Activated naive CD8-positive, alpha-beta T cell (primary cell): ENCODE measurements around the gene MACF1.
"Not testable (repeated sequence)": the region's sequence is repeated elsewhere in the genome, so short reads cannot be mapped to it uniquely, and the experiment has no call there.

Experiments
- H3K27ac Mint-ChIP-seq: one replicate; pipeline ENCODE4 v1.8.0; 2021; ENCODE audit warnings: mixed read lengths
- H3K27me3 Mint-ChIP-seq: one replicate; pipeline ENCODE4 v1.8.0; 2021; ENCODE audit warnings: mixed read lengths
- H3K36me3 Mint-ChIP-seq: one replicate; pipeline ENCODE4 v1.8.0; 2021; ENCODE audit warnings: mixed read lengths
- H3K4me1 Mint-ChIP-seq: one replicate; pipeline ENCODE4 v1.8.0; 2021; ENCODE audit warnings: low read depth, mixed read lengths
- H3K4me3 Mint-ChIP-seq: one replicate; pipeline ENCODE4 v1.8.0; 2021; ENCODE audit warnings: mild to moderate bottlenecking, mixed read lengths
- H3K9me3 Mint-ChIP-seq: one replicate; pipeline ENCODE4 v1.8.0; 2021; ENCODE audit warnings: low read depth, mixed read lengths

MACF1 gene

DNA sequence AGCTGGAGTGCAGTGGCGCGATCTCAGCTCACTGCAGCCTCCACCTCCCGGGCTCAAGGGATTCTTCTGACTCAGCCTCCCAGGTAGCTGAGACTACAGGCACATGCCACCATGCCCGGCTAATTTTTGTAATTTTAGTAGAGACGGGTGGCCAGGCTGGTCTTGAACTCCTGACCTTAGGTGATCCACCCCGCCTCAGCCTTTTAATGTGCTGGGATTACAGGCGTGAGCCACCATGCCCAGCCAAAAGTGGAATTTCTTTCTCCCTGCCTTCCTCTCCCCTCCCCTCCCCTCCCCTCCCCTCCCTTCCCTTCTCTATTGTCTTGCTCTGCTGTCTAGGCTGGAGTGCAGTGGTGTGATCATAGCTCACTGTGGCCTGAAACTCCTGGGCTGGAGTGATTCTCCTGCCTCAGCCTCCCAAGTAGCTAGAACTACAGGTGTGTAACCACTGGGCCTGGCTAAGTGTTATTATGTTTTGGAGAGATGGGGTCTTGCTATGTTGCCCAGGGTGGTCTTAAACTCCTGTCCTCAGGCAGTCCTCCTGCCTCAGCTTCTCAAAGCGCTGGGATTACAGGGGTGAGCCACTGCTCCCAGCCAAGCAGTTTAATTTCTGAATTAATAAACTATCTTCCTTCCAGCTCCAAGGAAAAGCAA, 10.0 kb upstream of the MACF1 start:
- no peaks in the 10 kb centered on the region for H3K36me3 Mint-ChIP-seq
- peak overlapping the region; percentile 99 for H3K27ac Mint-ChIP-seq
- H3K4me1 Mint-ChIP-seq, result peaks cover 79% of the 10 kb centered on the region
- no peaks in the 10 kb centered on the region for H3K27me3 Mint-ChIP-seq
- no peaks in the 10 kb centered on the region for H3K9me3 Mint-ChIP-seq
- H3K4me3 Mint-ChIP-seq, result peak overlapping the region; percentile 35

DNA sequence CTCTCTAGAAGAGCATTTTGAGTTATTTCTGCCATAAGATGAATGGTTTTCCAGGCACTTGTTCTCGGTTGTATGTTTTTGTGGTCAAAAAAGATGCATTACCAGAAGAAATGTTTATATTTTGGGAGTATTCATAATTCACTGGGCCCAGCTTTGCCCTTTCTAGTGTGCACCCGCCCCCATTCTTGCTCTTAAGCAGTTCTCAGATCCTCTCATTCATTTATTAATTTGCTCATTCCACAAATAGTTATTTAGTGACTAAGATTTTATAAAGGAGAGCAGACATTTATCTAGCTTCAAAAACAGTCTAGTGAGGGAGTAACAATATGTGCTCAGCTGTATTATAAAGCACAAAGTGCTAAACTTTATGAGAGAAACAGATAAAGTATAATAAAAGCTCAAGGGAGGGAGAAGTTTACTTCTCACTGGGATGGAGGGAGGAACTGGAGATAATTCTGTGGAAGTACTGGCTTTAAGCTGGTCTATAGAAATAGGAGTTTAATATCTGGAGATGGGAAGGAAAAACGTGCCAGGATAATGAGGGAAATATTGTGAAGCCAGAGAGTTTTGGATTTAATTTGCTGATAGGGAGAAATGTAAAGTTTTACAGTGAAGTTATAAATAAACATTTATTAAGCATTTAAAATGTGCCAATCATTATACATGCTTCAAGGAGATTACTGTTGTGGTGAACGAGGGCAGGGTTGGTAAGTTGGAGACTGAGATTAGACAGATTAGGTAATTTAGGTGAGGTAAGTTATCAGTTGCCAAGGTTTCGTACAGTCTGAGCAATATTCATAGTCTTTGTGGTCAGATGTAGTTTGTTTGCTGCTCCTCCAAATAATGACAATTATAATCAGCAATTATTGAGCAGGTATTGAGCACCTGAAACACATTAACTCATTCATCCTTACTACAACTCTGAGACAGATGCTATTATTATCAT, 9.1 kb upstream of the MACF1 start:
- Mint-ChIP-seq H3K27me3 (no peaks in the 10 kb centered on the region), H3K9me3 (no peaks in the 10 kb centered on the region), H3K27ac (peak overlapping the region; percentile 99), H3K4me3 (peak overlapping the region; percentile 83), H3K36me3 (no peaks in the 10 kb centered on the region), H3K4me1 (peaks cover 80% of the 10 kb centered on the region)

DNA sequence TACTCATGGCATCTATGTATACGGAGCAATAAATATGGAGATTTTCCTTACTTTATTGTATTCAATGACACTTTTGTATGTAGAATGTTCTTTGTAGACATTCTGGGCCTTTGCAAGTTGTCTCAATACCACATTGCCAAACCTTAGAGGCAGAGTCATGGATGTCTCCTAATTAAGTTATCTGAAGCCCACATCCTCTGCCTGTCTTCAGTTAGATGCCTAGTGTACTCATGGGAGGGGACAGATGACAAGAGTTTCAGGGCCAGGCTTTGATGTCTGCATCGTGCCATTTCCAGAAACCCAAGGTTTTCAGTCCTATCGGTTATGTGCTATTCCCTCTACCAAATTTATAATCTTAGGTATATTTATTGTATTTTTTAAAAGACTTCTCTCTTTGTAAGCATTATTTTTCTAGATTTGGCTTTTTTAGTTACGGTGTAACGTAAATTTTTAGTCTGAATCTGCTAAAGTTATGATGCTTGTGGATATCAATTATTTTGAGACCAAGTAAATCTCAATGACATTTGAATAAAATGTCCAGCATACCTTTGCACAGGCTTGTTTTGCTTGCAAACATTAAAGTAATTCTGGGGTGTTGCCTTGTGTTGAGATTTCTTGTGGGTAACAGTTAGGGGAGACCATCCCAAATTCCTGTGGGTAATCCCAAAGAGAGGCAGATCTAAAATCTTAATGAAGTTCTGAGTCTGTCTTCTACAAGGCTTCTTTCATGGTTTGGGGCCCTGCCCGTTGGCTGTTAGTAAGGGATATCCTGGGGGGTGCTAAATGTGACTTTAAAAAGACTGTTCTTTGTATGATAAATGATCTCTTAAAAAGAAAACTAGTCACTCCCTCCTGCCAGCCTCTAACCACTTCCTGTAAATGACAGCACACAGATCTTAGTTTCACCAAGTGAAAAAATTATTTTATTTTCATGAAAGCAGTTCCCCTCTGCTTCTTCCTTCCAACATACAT, 8.0 kb upstream of the MACF1 start:
- no peaks in the 10 kb centered on the region for H3K36me3 Mint-ChIP-seq
- no peaks in the 10 kb centered on the region for H3K9me3 Mint-ChIP-seq
- peaks cover 75% of the 10 kb centered on the region for H3K4me1 Mint-ChIP-seq
- H3K4me3 Mint-ChIP-seq, result peak overlapping the region; percentile 83
- peak overlapping the region; percentile 99 for H3K27ac Mint-ChIP-seq
- no peaks in the 10 kb centered on the region for H3K27me3 Mint-ChIP-seq

DNA sequence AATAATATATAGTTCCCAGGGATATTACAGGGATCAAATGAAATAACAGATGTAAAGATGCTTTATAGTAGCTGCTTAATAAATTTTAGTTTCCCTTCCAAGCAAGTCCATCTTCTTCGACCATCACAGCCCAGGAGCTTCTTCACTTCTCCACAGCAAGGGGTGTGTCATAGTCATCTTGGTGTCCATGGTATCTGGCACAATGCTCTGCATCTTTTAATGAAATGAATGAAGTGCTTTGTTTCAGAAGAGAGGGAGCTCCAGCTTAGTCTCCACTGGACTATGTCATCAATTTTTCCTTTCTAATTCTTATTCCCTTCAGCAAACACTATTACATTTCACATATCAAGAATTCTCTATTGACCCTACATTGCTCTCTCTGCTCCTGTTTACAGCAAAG, 4.9 kb upstream of the MACF1 start:
- peaks cover 69% of the 10 kb centered on the region for H3K4me1 Mint-ChIP-seq
- no peaks in the 10 kb centered on the region for H3K27me3 Mint-ChIP-seq
- H3K36me3 Mint-ChIP-seq, result peaks cover 2% of the 10 kb centered on the region
- no peak overlapping the region for H3K4me3 Mint-ChIP-seq
- H3K9me3 Mint-ChIP-seq, result no peaks in the 10 kb centered on the region
- peak overlapping the region; percentile 84 for H3K27ac Mint-ChIP-seq

DNA sequence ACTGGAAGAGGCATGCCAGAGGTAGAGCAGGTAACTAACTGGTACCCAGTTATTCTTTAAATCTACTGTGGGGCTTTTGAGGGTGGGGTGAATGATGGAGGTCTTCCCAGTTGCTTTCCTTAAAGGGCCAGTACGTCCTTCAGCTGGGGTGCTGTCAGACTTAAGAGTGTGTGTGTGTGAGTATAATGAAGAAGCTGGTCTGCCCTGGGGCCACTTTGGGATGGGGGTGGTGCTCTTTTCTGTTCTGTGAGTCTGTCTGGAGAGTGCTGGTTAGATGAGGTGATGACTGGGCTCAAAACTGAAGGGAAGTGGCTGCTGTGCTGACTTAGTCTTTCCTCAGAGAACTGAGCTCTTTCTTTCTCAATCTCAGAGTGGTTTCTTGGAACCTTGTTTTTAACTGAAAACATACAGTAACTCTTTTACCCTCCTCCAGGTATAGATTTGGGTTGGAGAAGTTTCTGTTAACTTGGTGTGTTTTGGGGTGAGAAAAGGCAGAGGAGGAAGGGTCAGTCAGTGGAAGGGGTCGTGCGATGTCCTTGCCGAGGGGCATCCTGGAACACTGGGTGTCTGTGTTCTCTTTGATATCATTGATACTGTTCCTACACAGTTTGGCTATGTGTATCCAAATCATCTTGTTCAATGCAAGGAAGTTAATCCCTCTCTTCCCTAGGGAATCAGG, 746 bp downstream of the MACF1 start:
- Mint-ChIP-seq H3K4me3 (peak overlapping the region; percentile 92), H3K27ac (peak overlapping the region; percentile 96)

DNA sequence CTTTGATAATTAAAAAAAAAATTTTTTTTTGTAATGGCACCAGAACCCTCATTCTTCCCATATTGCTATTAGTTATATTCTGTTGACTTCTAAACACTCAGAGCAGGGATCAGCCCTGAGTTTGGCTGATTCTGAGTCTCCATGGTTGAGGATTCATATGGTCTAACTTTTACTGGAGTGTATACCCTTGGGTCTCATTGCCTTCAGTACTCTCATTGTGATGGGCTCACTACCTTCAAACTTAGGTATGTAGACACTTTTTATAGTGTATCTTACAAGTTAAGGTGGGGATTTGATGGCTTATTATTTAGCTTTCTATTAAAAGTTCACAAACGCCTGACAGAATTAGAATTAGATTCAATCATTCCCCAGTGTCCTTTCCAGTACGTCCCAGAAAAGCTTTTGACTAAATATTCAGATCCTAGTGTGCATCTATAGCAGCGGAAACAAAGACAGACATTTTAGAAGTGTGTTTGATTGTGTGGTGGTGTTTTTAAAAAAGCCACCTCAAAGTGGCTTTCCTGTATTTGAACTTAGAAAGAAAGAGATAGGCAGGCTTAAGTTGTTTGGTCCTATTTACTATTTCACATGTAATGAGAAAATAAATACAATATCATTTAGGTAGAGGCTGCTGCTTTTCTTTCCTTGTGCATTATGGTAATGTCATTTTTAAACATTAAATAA, 1.4 kb downstream of the MACF1 start:
- Mint-ChIP-seq H3K9me3 (no peaks in the 10 kb centered on the region), H3K4me3 (peak overlapping the region; percentile 92), H3K27me3 (no peaks in the 10 kb centered on the region), H3K27ac (peak overlapping the region; percentile 96), H3K36me3 (peaks cover 4% of the 10 kb centered on the region), H3K4me1 (peaks cover 56% of the 10 kb centered on the region)

More for the DNA sequence above, 746 bp downstream of the MACF1 start:
- H3K4me1 Mint-ChIP-seq, result peaks cover 55% of the 10 kb centered on the region
- no peaks in the 10 kb centered on the region for H3K27me3 Mint-ChIP-seq
- H3K9me3 Mint-ChIP-seq, result no peaks in the 10 kb centered on the region
- H3K36me3 Mint-ChIP-seq, result peaks cover 4% of the 10 kb centered on the region

DNA sequence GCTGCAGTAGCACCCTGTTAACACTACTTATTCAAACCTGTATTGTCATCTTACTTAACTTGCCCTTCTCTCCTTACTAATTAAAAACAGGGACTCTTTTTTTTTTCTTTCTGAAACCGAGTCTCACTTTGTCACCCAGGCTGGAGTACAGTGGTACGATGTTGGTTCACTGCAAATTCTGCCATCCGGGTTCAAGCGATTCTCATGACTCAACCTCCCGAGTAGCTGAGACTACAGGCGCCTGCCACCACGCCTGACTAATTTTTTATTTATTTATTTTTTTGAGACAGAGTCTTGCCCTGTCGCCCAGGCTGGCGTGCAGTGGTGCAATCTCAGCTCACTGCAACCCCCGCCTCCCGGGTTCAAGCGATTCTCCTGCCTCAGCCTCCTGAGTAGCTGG, 3.9 kb downstream of the MACF1 start:
- H3K9me3 Mint-ChIP-seq, H3K27me3 Mint-ChIP-seq, H3K36me3 Mint-ChIP-seq: not testable (repeated sequence)
- Mint-ChIP-seq H3K4me1 (peaks cover 50% of the 10 kb centered on the region), H3K4me3 (peak overlapping the region; percentile 72), H3K27ac (peak overlapping the region; percentile 91)

DNA sequence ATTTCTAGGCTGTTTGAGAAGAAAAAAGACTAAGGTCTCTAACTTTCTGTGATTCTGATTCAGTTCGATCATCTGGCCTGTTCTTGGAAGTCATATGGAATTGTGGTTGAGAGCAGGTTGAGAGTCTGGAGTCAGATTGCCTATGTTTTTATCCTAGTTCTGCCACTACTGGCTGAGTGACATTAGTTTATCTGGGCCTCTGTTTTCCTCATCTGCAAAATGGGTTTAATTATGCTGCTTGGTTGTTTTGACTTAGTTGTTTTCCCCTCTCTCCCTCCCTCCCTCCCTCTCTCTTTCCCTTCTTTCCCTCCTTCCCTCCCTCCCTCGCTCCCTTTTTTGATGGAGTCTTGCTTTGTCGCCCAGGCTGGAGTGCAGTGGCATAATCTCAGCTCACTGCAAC, 6.2 kb downstream of the MACF1 start:
- H3K27ac Mint-ChIP-seq, result peak overlapping the region; percentile 66
- no peak overlapping the region for H3K4me3 Mint-ChIP-seq
- peaks cover 54% of the 10 kb centered on the region for H3K4me1 Mint-ChIP-seq
- peaks cover 2% of the 10 kb centered on the region for H3K36me3 Mint-ChIP-seq
- no peaks in the 10 kb centered on the region for H3K9me3 Mint-ChIP-seq
- H3K27me3 Mint-ChIP-seq, result no peaks in the 10 kb centered on the region

DNA sequence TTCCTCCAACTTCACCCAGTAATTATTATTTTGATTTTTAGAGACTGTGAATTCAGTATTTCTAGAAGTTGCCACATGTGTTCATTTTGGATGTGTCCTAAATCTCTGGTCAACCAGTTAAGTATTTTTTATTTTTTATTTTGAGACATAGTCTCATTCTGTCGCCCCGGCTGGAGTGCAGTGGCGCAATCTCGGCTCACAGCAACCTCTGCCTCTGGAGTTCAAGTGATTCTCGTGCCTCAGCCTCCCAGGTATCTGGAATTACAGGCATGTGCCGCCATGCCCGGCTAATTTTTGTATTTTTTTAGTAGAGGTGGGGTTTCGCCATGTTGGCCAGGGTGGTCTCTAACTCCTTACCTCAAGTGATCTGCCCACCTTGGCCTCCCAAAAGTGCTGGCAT, 8.0 kb downstream of the MACF1 start:
- peak overlapping the region; percentile 54 for H3K27ac Mint-ChIP-seq

DNA sequence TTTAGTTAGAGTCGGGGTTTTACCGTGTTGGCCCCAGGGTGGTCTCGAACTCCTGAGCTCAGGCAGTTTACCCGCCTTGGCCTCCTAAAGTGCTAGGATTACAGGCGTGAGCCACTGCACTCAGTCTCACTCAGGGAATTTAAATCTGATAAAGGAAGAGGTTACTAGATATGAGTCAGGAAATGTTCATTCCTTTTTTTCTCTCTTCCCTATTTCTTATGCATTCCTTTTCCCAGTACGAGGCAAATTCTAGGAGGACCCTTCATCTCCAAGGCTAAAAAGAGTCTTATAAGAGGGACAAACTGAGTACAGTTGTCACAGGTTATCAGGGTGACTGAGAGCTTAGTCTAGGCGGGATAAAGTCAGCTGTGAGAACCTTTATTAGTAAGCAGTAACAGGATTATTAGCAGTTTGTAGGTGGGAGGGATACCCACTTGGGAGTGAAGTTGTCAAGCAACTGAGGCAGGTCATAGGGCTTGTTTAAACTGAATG, 9.1 kb downstream of the MACF1 start:
- no peak overlapping the region for H3K4me3 Mint-ChIP-seq
- H3K36me3 Mint-ChIP-seq, result peaks cover 2% of the 10 kb centered on the region
- H3K4me1 Mint-ChIP-seq, result peaks cover 55% of the 10 kb centered on the region
- H3K9me3 Mint-ChIP-seq, result no peaks in the 10 kb centered on the region
- H3K27ac Mint-ChIP-seq, result peak overlapping the region; percentile 29
- H3K27me3 Mint-ChIP-seq, result no peaks in the 10 kb centered on the region

More for the DNA sequence above, 8.0 kb downstream of the MACF1 start:
- H3K4me3 Mint-ChIP-seq, result no peak overlapping the region
- H3K36me3 Mint-ChIP-seq, result peaks cover 2% of the 10 kb centered on the region
- H3K9me3 Mint-ChIP-seq, result no peaks in the 10 kb centered on the region
- no peaks in the 10 kb centered on the region for H3K27me3 Mint-ChIP-seq
- H3K4me1 Mint-ChIP-seq, result peaks cover 54% of the 10 kb centered on the region

DNA sequence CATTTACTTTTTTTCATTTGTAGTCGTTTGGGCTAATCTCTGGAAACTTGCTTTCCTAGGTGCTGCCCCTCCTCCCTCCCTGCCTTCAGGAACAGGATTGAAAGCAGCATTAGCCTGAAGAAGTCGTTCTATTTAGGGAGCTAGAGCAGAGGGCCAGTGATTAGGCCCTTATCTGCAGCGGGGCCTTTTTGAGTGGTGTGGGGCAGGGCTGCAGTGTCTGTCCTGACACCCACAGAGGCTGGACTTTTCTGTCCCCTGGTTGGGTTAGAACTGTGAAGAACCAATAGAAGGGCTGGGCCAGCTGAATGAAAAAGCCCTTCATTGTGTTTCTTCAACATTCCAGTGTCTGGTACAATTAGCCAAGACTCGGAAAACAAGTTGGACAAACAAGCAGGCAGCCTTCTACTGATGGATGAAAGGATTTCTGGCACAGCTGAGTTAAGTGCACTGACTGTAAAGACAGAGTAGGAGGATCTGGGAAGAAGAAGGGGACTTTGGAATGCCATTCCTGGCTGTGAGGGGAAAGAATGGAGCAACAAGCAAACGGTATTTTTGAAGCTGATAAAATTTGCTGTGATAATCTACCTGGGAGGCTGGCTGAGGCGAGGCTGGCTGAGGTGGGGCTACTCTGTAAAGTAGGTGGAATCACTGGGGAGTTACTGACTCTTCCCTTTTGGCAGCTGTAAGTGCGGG, 9.7 kb downstream of the MACF1 start:
- H3K4me1 Mint-ChIP-seq, result peaks cover 60% of the 10 kb centered on the region
- H3K27me3 Mint-ChIP-seq, result no peaks in the 10 kb centered on the region
- peaks cover 4% of the 10 kb centered on the region for H3K36me3 Mint-ChIP-seq
- peak overlapping the region; percentile 98 for H3K27ac Mint-ChIP-seq
- H3K9me3 Mint-ChIP-seq, result no peaks in the 10 kb centered on the region
- peak overlapping the region; percentile 92 for H3K4me3 Mint-ChIP-seq

DNA sequence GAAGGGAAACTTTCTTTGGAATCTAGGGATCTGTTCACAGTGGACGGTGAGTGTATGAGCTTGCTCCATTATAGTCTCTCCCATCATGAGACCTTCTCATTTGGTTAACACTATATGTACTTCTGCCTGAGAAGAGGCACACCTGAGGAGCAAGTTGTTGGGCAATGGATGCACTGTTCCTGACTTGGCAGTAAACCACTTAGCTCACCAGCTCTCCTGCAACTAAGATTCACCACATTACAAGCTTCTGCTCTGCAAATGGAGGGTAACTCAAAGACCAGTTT, 10.2 kb downstream of the MACF1 start:
- Mint-ChIP-seq H3K4me3 (peak overlapping the region; percentile 92), H3K36me3 (peaks cover 8% of the 10 kb centered on the region), H3K9me3 (no peaks in the 10 kb centered on the region), H3K4me1 (peaks cover 60% of the 10 kb centered on the region), H3K27me3 (no peaks in the 10 kb centered on the region), H3K27ac (peak overlapping the region; percentile 98)
